ENCODE measurements around the gene CYTH1.

DNA sequence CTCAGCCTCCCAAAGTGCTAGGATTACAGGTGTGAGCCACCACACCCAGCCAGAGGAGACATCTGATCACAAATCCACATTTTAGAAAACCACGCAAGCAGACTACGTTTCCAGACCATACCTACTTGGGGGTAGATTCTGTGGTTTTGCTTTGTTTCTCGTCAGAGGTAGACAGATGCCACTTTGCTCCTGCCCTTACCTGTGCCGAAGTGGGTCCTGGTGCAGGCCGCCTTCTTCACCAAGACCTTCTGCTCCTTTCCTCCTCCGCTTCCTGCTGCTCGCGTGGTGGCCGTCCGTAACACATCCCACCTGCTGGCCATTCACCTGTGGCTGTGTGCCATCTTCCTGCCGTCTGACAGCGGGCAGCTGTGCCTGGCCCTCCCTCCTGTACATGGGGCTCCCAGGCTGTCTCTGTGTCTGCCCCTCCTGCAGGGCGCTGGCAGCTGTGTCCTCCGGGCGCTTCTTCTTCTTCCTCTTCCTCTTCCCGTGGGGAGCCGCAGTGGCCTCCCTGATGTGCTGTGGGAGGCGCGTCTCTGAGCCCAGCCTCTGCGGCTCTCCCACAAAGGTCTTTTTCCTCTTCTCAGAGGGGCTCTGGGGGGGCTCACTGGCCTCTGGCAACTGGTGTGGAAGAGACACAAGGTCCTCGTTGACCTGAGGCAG is 21.2 kb upstream of the CYTH1 start:
- TF ChIP-seq POLR2A (IDR thresholded peaks at IDR 0.05) (no peak), CTCF (IDR thresholded peaks at IDR 0.05) (no peak)

Measured in adrenal gland (tissue), 5 donors.